HepG2 (cell line): Measurements from ENCODE around the gene IL17F. TPM values are rescaled to one million over a fixed set of nuclear protein-coding genes. Genes with fewer than 3 reads are reported as not detected.

Source experiments
- ATF4 ChIP-seq, 2 experiments: fragments of 450-650 bp in 1 of 2; sonication (generic) in 1 of 2; formaldehyde crosslinking; IDR thresholded peaks; 2 replicates each; pipeline versions ENCODE4 v1.5.0 to v1.8.0; 2020 to 2022; ENCODE audit warnings: mild to moderate bottlenecking in 1 of 2, missing genetic modification reagents in 1 of 2
- DR1 ChIP-seq: sonication (generic); formaldehyde crosslinking; IDR thresholded peaks from 2 replicates; pipeline ENCODE4 v1.8.0; 2021; ENCODE audit warnings: mild to moderate bottlenecking, missing genetic modification reagents, inconsistent platforms
- FOXC1 ChIP-seq: sonication (generic); formaldehyde crosslinking; IDR thresholded peaks from 2 replicates; pipeline ENCODE4 v1.8.0; 2022; ENCODE audit warnings: mild to moderate bottlenecking, missing genetic modification reagents, borderline replicate concordance
- HNF1B ChIP-seq: sonication (generic); formaldehyde crosslinking; IDR thresholded peaks from 2 replicates; pipeline ENCODE4 v1.5.1; 2020; ENCODE audit warnings: mild to moderate bottlenecking, moderate library complexity, missing genetic modification reagents
- HOXD1 ChIP-seq: sonication (generic); formaldehyde crosslinking; IDR thresholded peaks from 2 replicates; pipeline ENCODE4 v1.5.0; 2020; ENCODE audit warnings: missing genetic modification reagents
- KDM2A ChIP-seq: sonication (generic); formaldehyde crosslinking; IDR thresholded peaks from 2 replicates; pipeline ENCODE4 v1.4.0; 2020; ENCODE audit warnings: low read depth, missing genetic modification reagents, borderline replicate concordance
- KLF11 ChIP-seq: IDR thresholded peaks from 2 replicates; pipeline ENCODE4 v1.6.1; 2016; ENCODE audit warnings: missing compliant biosample characterization
- MEIS1 ChIP-seq: sonication (generic); formaldehyde crosslinking; IDR thresholded peaks from 2 replicates; pipeline ENCODE4 v1.9.0; 2021; ENCODE audit warnings: mild to moderate bottlenecking, missing genetic modification reagents, moderate library complexity, borderline replicate concordance
- MIXL1 ChIP-seq: IDR thresholded peaks from 2 replicates; pipeline ENCODE4 v1.6.1; 2016
- PRMT3 ChIP-seq: sonication (generic); formaldehyde crosslinking; IDR thresholded peaks from 2 replicates; pipeline ENCODE4 v1.8.1; 2022; ENCODE audit warnings: low read depth, mild to moderate bottlenecking, moderate library complexity, missing genetic modification reagents, borderline replicate concordance
- PRPF4 ChIP-seq: fragments of 200-400 bp; formaldehyde crosslinking; IDR thresholded peaks from 2 replicates; pipeline ENCODE4 v1.6.1; 2016; ENCODE audit warnings: low read length, low read depth; ENCODE audit not compliant: poor library complexity, severe bottlenecking
- RFXAP ChIP-seq: sonication (generic); formaldehyde crosslinking; IDR thresholded peaks from 2 replicates; pipeline ENCODE4 v1.4.0; 2020; ENCODE audit warnings: missing genetic modification reagents, borderline replicate concordance
- SAP130 ChIP-seq: IDR thresholded peaks from 2 replicates; pipeline ENCODE4 v1.6.1; 2016; ENCODE audit warnings: low read depth
- ZNF543 ChIP-seq: sonication (generic); formaldehyde crosslinking; IDR thresholded peaks from 2 replicates; pipeline ENCODE4 v1.4.0; 2020; ENCODE audit warnings: mild to moderate bottlenecking, missing genetic modification reagents
- ZNF639 ChIP-seq: conservative IDR thresholded peaks from 2 replicates; pipeline ENCODE4 v1.6.1; 2018; ENCODE audit warnings: missing genetic modification reagents
- polyA plus RNA-seq, 8 experiments: library from polyadenylated mRNA; depleted of rRNA in 3 of 8; stranded (reverse) in 7 of 8; unstranded in 1 of 8; fragments of >200 nt; fragmentation: Illumina TruSeq in 4 of 8; extraction: Trizol in 4 of 8; gene quantifications; 2 replicates each; pipeline versions ENCODE4 v1.2.1 to v1.2.3, GENCODE V29; 2011 to 2016; ENCODE audit warnings: low read depth in 4 of 8, missing spikeins in 1 of 8, mixed read lengths in 1 of 8; ENCODE audit not compliant: insufficient read depth in 1 of 8
- total RNA-seq, 5 experiments: library from RNA; depleted of rRNA; stranded (reverse); fragments of >200 nt; fragmentation: Illumina TruSeq; extraction: Trizol; gene quantifications; 2 replicates each; pipeline ENCODE4 v1.2.3, GENCODE V29; 2016; ENCODE audit warnings: low read depth in 1 of 5
- TF ChIP-seq, protein P1 (sequence below), 2 experiments: sonication (generic) in 1 of 2; formaldehyde crosslinking in 1 of 2; IDR thresholded peaks; 2 replicates each; pipeline versions ENCODE4 v1.4.0 to v1.6.1; 2016 to 2020; ENCODE audit warnings: borderline replicate concordance in 1 of 2, low read depth in 1 of 2, mild to moderate bottlenecking in 1 of 2, missing genetic modification reagents in 1 of 2
- TF ChIP-seq, protein P2 (sequence below): sonication (generic); formaldehyde crosslinking; IDR thresholded peaks from 2 replicates; pipeline ENCODE4 v1.4.0; 2020; ENCODE audit warnings: mild to moderate bottlenecking, missing genetic modification reagents

IL17F gene
- total and polyA plus RNA-seq, 2 of the 13 experiments (the other 11 are each of a cell fraction or from before 2014, with no cell fraction given) = not detected

DNA sequence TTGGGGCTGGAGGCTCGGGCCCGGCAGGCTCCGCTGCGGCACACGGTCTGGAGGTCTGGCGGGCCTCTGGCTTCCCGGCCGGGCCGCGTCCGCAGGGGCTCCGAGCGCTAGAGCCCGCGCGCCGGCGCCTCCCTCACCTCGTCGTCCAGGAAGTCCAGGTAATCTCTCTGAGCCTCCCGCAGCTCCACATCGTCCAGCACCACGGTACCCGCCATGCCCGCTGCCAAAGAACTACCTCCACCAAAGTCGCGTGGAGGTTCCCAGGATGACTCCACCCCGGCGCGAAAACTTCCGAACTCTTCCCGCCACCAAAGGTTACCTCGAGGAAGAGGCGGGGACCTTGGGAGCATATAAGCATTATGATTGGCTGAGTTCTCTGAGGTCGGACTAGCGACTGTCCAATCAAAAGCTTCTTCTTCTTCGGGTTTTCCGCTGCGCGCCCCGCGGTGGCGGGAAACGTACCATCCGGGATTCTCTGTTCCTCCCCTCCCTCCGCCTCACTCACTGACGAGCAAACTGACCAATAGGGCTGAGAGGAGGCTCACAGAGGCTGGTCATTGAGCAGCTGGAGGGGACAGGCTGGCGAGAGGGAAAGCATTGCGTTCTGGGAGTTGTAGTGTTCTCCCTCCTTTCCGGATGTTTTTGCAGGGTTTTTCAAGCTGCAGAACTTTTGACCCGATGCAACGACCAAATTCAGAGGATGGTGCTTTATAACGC is 40.3 kb upstream of the IL17F start, which contains the start of gene MCM3 (continued):
- TF ChIP-seq, protein P1, sequence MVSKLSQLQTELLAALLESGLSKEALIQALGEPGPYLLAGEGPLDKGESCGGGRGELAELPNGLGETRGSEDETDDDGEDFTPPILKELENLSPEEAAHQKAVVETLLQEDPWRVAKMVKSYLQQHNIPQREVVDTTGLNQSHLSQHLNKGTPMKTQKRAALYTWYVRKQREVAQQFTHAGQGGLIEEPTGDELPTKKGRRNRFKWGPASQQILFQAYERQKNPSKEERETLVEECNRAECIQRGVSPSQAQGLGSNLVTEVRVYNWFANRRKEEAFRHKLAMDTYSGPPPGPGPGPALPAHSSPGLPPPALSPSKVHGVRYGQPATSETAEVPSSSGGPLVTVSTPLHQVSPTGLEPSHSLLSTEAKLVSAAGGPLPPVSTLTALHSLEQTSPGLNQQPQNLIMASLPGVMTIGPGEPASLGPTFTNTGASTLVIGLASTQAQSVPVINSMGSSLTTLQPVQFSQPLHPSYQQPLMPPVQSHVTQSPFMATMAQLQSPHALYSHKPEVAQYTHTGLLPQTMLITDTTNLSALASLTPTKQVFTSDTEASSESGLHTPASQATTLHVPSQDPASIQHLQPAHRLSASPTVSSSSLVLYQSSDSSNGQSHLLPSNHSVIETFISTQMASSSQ (IDR thresholded peaks at IDR 0.05; ENCODE audit: low read depth) = peak; percentile 49; the same call in 1 of the 2 replicates
- TF ChIP-seq, protein P1 (CRISPR knock-in tag; IDR thresholded peaks at IDR 0.05; ENCODE audit: borderline replicate concordance) = peak; percentile 11; the same call in 1 of the 2 replicates
- TF ChIP-seq MEIS1 (CRISPR knock-in tag) = peak; percentile 65; the same call in 1 of the 2 replicates
- TF ChIP-seq HNF1B (CRISPR knock-in tag) = peak; percentile 72; the same call in 1 of the 2 replicates
- peak; percentile 91 for TF ChIP-seq DR1 (CRISPR knock-in tag)
- no peak for TF ChIP-seq PRPF4
- 0 out of 2 replicates have a peak, but pooled peaks have one; percentile 56 for TF ChIP-seq ZNF543 (CRISPR knock-in tag)
- TF ChIP-seq MIXL1 = no peak
- TF ChIP-seq ZNF639 (CRISPR knock-in tag) = no peak; the same call in 1 of the 2 replicates
- peak; percentile 74; the same call in 1 of the 2 replicates for TF ChIP-seq FOXC1 (CRISPR knock-in tag)
- 0 out of 2 replicates have a peak, but pooled peaks have one; percentile 38 for TF ChIP-seq PRMT3 (CRISPR knock-in tag)
- peak; percentile 73; the same call in 1 of the 2 replicates for TF ChIP-seq KLF11 (CRISPR knock-in tag)
- TF ChIP-seq HOXD1 (CRISPR knock-in tag) = no peak
- peak; percentile 94 for TF ChIP-seq SAP130
- TF ChIP-seq ATF4 (CRISPR knock-in tag; IDR thresholded peaks at IDR 0.05) = peak in 1 of 2 experiments; percentile 65; a peak in 1 of 4 replicates
- TF ChIP-seq RFXAP (CRISPR knock-in tag) = peak; percentile 95; the same call in 1 of the 2 replicates
- TF ChIP-seq, protein P2, sequence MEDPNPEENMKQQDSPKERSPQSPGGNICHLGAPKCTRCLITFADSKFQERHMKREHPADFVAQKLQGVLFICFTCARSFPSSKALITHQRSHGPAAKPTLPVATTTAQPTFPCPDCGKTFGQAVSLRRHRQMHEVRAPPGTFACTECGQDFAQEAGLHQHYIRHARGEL (CRISPR knock-in tag) = 0 out of 2 replicates have a peak, but pooled peaks have one; percentile 37
- TF ChIP-seq KDM2A = peak; percentile 77; the same call in 1 of the 2 replicates
